Esophagus squamous epithelium (tissue), 5 donors: ENCODE measurements around the gene REP15. TPM values are rescaled to one million over a fixed set of nuclear protein-coding genes. Genes with fewer than 3 reads are reported as not detected.

ENCODE experiments used
- DNase-seq: peaks from one replicate; lab custom pipeline; 2025; lab: John Stamatoyannopoulos, UW
- H3K27ac ChIP-seq, 4 donors: fragments of 200-600 bp; sonication (generic); one replicate each; pipeline ENCODE4 v1.5.1; 2016 to 2019; ENCODE audit warnings: mild to moderate bottlenecking in 1 of 4
- H3K27me3 ChIP-seq, 4 donors: fragments of 200-600 bp; sonication (generic); 1 replicate in 3 of 4; 2 replicates in 1 of 4; pipeline versions ENCODE4 v1.5.1 to v1.6.0; 2017 to 2021; ENCODE audit warnings: antibody characterized with exemption in 1 of 4
- H3K36me3 ChIP-seq, 3 donors: fragments of 200-600 bp; sonication (generic); one replicate each; pipeline ENCODE4 v1.5.1; 2016 to 2019
- H3K4me1 ChIP-seq, 3 donors: fragments of 200-600 bp; sonication (generic); one replicate each; pipeline ENCODE4 v1.5.1; 2017 to 2019
- H3K4me3 ChIP-seq, 4 donors: fragments of 200-600 bp; sonication (generic); 1 replicate in 3 of 4; 2 replicates in 1 of 4; pipeline ENCODE4 v1.5.1; 2016 to 2019; ENCODE audit warnings: mild to moderate bottlenecking in 2 of 4, moderate library complexity in 1 of 4
- H3K9me3 ChIP-seq, 3 donors: fragments of 200-600 bp; sonication (generic); one replicate each; pipeline ENCODE4 v1.5.1; 2016 to 2019
- POLR2A ChIP-seq, 4 donors: fragments of 450-650 bp; IDR thresholded peaks; one replicate each; pipeline ENCODE4 v1.6.1; 2017; ENCODE audit warnings: antibody characterized with exemption in 4 of 4, mild to moderate bottlenecking in 4 of 4, moderate library complexity in 3 of 4
- WGBS, 2 donors: methylation state at CpG; one replicate each; pipeline ENCODE4 v1.1.5; 2018; 5-methylcytosine and 5-hydroxymethylcytosine counted together
- intact Hi-C: fragments of 100-400 bp; cut with DNase I; formaldehyde crosslinking; loops from one replicate; pipeline ENCODE4 v1.15.0; 2022
- total RNA-seq, 4 donors: library from RNA; depleted of rRNA; stranded (reverse); fragments of >200 nt; gene quantifications; one replicate each; pipeline ENCODE4 v1.1.0, GENCODE V29; 2016
- TF ChIP-seq, protein P1 (sequence below), 6 experiments: fragments of 450-650 bp in 4 of 6; fragments of 200-600 bp in 2 of 6; sonication (generic) in 2 of 6; IDR thresholded peaks; one replicate each; pipeline ENCODE4 v1.5.1; 2016 to 2019; ENCODE audit warnings: antibody characterized with exemption in 6 of 6, mild to moderate bottlenecking in 4 of 6, moderate library complexity in 4 of 6
- donor health status: DM: yes; HTN: yes; CAD: no.

Gene REP15
- total RNA-seq, 4 donors from 2014 or later = 0.30 to 2.9 (median 1.6) TPM; not detected in 1

GRCh38 chr12:27672643-27673042 is 23.6 kb upstream of the REP15 start:
- no peak for DNase-seq
- Histone ChIP-seq H3K4me1 (no peaks in the 10 kb centered on the region), H3K27me3 (no peaks in the 10 kb centered on the region), H3K36me3 (peaks cover 0 to 88% (median 18%) of the 10 kb centered on the region in 3 donors), H3K9me3 (no peaks in the 10 kb centered on the region), H3K4me3 (no peak overlapping the region), H3K27ac (peak overlapping the region in 1 of 4 donors; percentile 23)
- intact Hi-C loops = no loop called here
- 76 to 80% methylated on average over 1 of the region's 1 CpG for WGBS, 2 donors
- no peak for TF ChIP-seq POLR2A (IDR thresholded peaks at IDR 0.05)
- TF ChIP-seq, protein P1, sequence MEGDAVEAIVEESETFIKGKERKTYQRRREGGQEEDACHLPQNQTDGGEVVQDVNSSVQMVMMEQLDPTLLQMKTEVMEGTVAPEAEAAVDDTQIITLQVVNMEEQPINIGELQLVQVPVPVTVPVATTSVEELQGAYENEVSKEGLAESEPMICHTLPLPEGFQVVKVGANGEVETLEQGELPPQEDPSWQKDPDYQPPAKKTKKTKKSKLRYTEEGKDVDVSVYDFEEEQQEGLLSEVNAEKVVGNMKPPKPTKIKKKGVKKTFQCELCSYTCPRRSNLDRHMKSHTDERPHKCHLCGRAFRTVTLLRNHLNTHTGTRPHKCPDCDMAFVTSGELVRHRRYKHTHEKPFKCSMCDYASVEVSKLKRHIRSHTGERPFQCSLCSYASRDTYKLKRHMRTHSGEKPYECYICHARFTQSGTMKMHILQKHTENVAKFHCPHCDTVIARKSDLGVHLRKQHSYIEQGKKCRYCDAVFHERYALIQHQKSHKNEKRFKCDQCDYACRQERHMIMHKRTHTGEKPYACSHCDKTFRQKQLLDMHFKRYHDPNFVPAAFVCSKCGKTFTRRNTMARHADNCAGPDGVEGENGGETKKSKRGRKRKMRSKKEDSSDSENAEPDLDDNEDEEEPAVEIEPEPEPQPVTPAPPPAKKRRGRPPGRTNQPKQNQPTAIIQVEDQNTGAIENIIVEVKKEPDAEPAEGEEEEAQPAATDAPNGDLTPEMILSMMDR (IDR thresholded peaks at IDR 0.05) = no peak

DNA sequence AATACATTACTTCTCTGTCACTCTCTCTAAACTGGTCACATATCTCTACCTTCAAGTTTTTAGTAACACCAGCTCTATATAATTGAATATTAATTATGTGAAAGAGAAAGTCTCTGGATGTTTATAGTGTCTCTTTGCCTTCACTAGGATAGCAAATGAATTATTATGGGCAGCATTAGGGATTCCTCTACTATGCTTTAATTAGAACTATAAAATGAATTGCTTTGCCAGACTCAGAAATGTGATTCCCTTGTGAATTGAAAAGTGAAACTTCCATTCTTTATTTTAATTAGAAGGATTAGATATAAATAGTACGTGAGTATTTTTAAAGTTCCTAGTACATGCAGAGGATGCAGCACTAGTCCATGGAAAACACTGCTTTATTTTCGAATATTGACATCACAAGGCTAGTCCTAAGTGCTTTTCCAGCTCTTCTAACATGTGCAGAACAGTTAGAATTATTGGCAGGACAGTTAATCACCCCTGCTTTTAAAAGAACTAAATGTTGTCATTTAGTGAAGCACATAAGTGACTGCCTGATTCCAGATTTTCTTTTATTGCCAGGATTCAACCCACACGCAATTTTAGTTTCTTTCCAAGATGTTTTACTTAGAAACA is 23.0 kb upstream of the REP15 start:
- WGBS, 2 donors = 45 to 57% methylated on average over 3 of the region's 3 CpGs
- Histone ChIP-seq H3K4me1 (no peaks in the 10 kb centered on the region), H3K4me3 (no peak overlapping the region), H3K27me3 (no peaks in the 10 kb centered on the region), H3K36me3 (peaks cover 0 to 88% (median 14%) of the 10 kb centered on the region in 3 donors), H3K9me3 (no peaks in the 10 kb centered on the region), H3K27ac (peak overlapping the region in 1 of 4 donors; percentile 23)
- no peak for TF ChIP-seq POLR2A (IDR thresholded peaks at IDR 0.05)
- TF ChIP-seq, protein P1 (IDR thresholded peaks at IDR 0.05) = no peak
- DNase-seq = no peak
- intact Hi-C loops = no loop called here

DNA sequence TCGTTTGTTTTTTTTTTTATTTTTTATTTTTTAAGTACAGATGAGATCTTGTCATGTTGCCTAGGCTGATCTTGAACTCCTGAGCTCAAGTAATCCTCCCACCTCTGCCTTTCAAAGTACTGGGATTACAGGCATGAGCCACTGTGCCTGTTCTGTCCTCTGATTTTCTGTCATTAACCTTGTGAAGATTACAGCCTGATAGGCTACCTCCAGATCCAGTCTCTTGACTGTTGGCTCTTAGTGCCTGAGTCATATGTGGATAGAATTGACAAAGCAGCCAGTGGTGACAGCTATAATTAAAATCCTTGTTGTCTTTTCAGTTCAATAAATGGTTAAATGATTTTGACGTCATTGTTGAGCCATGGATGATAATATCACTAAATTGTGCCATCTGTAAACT is 21.3 kb upstream of the REP15 start:
- no peak for DNase-seq
- no peaks in the 10 kb centered on the region for H3K27me3 ChIP-seq

DNA sequence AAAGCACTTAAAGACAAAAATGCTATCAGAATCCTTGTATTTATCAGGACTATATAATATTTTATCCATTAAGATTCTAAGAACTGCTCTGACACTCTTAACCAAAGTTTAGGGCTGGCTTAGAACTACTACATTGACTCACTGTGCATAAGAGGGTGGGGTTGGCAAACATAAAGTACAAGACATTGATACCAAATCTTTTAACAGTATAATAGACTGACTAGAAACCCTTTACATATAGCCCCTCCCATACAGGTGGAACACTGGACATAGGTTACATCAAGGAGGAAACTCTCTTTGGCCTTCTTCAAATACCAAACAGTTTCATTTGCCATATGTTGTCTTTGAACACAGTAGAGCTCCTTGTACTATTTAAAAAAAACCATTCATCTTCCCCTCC is 15.6 kb upstream of the REP15 start:
- Histone ChIP-seq H3K36me3 (peaks cover 8 to 98% (median 32%) of the 10 kb centered on the region in 3 donors), H3K9me3 (no peaks in the 10 kb centered on the region), H3K4me3 (no peak overlapping the region), H3K4me1 (no peaks in the 10 kb centered on the region), H3K27ac (no peak overlapping the region), H3K27me3 (no peaks in the 10 kb centered on the region)
- DNase-seq = no peak
- TF ChIP-seq, protein P1 (IDR thresholded peaks at IDR 0.05) = no peak
- intact Hi-C loops = no loop called here

More for the DNA sequence above, 21.3 kb upstream of the REP15 start:
- WGBS, 2 donors = 58 to 64% methylated on average over 2 of the region's 2 CpGs
- TF ChIP-seq, protein P1 (IDR thresholded peaks at IDR 0.05) = no peak
- TF ChIP-seq POLR2A (IDR thresholded peaks at IDR 0.05) = no peak
- intact Hi-C loops = no loop called here
- H3K4me3 ChIP-seq = no peak overlapping the region
- H3K9me3 ChIP-seq = no peaks in the 10 kb centered on the region
- peaks cover 8 to 89% (median 15%) of the 10 kb centered on the region in 3 donors for H3K36me3 ChIP-seq
- no peaks in the 10 kb centered on the region for H3K4me1 ChIP-seq
- H3K27ac ChIP-seq = no peak overlapping the region

DNA sequence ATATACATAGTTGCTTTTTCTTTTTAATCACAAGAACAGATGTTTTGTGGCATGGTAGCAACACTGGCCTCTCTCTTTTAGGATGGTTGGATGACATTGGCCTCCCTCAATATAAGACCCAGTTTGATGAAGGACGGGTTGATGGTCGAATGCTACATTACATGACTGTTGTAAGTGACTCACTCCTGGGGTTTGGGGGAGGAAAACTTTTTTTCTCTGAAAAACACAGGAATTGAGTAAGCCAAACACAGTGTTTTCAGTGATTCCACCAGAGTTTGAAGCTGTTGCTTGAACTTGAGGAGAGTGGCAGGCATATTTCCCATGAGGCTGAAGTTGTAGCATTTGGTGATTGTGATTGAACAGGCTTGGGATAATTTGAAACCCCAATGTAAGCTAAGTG is 13.7 kb upstream of the REP15 start:
- Histone ChIP-seq H3K27ac (no peak overlapping the region), H3K4me1 (no peaks in the 10 kb centered on the region), H3K9me3 (no peaks in the 10 kb centered on the region), H3K4me3 (no peak overlapping the region), H3K36me3 (peaks cover 8 to 100% (median 25%) of the 10 kb centered on the region in 3 donors), H3K27me3 (no peaks in the 10 kb centered on the region)
- 75 to 92% methylated on average over 2 of the region's 2 CpGs for WGBS, 2 donors
- DNase-seq = no peak
- TF ChIP-seq POLR2A (IDR thresholded peaks at IDR 0.05) = no peak
- TF ChIP-seq, protein P1 (IDR thresholded peaks at IDR 0.05) = no peak
- intact Hi-C loops = no loop called here
